CD8-positive, alpha-beta memory T cell (primary cell): Measurements from ENCODE around the gene CYP39A1. TPM values are rescaled to one million over a fixed set of nuclear protein-coding genes. Genes with fewer than 3 reads are reported as not detected.

ENCODE experiments used
- CTCF ChIA-PET: fragments of 350-600 bp; sonication (Branson Sonifier 250); formaldehyde crosslinking; loops from one replicate; lab custom pipeline; 2021; ENCODE audit warnings: antibody characterized with exemption; lab: Charles Lee
- POLR2A ChIA-PET: fragments of 350-600 bp; sonication (Branson Sonifier 250); formaldehyde crosslinking; loops from one replicate; lab custom pipeline; 2021; ENCODE audit warnings: antibody characterized with exemption; lab: Charles Lee
- DNase-seq, 5 donors: peaks; one replicate each; pipeline versions ENCODE4 v3.0.0 to v3.0.0-alpha.2; 2020 to 2022; ENCODE audit warnings: mixed read lengths in 1 of 5
- H3K27ac ChIP-seq: one replicate; pipeline ENCODE4 v1.7.0; 2013; ENCODE audit warnings: low read depth, mild to moderate bottlenecking, low read length, moderate library complexity
- H3K27me3 ChIP-seq: 2 replicates; pipeline ENCODE4 v1.7.0; 2013; ENCODE audit warnings: low read length, mild to moderate bottlenecking; ENCODE audit not compliant: insufficient read depth, poor library complexity, severe bottlenecking
- H3K36me3 ChIP-seq: 2 replicates; pipeline ENCODE4 v1.7.0; 2013; ENCODE audit warnings: mild to moderate bottlenecking, low read length, moderate library complexity; ENCODE audit not compliant: insufficient read depth
- H3K4me1 ChIP-seq: 2 replicates; pipeline ENCODE4 v1.7.0; 2013; ENCODE audit warnings: mild to moderate bottlenecking, low read length, moderate library complexity; ENCODE audit not compliant: insufficient read depth
- H3K4me3 ChIP-seq: 2 replicates; pipeline ENCODE4 v1.7.0; 2013; ENCODE audit warnings: mild to moderate bottlenecking, low read length
- H3K9me3 ChIP-seq: 2 replicates; pipeline ENCODE4 v1.7.0; 2013; ENCODE audit warnings: mild to moderate bottlenecking, low read length
- H3K27ac Mint-ChIP-seq, 8 donors: one replicate each; pipeline ENCODE4 v1.8.0; 2020 to 2021; ENCODE audit warnings: mixed read lengths in 8 of 8, mild to moderate bottlenecking in 6 of 8, inconsistent platforms in 3 of 8, moderate library complexity in 3 of 8
- H3K27me3 Mint-ChIP-seq, 2 donors: one replicate each; pipeline ENCODE4 v1.8.0; 2020 to 2021; ENCODE audit warnings: mixed read lengths in 2 of 2, mild to moderate bottlenecking in 1 of 2, moderate library complexity in 1 of 2
- H3K36me3 Mint-ChIP-seq, 3 donors: one replicate each; pipeline ENCODE4 v1.8.0; 2020 to 2021; ENCODE audit warnings: mixed read lengths in 3 of 3, inconsistent platforms in 1 of 3, mild to moderate bottlenecking in 1 of 3
- H3K4me1 Mint-ChIP-seq, 3 donors: one replicate each; pipeline ENCODE4 v1.8.0; 2020 to 2021; ENCODE audit warnings: mixed read lengths in 3 of 3, inconsistent platforms in 1 of 3, mild to moderate bottlenecking in 1 of 3
- H3K4me3 Mint-ChIP-seq, 7 donors: one replicate each; pipeline ENCODE4 v1.8.0; 2020 to 2021; ENCODE audit warnings: mixed read lengths in 7 of 7, mild to moderate bottlenecking in 6 of 7, moderate library complexity in 4 of 7, inconsistent platforms in 2 of 7
- H3K9me3 Mint-ChIP-seq, 5 donors: one replicate each; pipeline ENCODE4 v1.8.0; 2020 to 2022; ENCODE audit warnings: mixed read lengths in 5 of 5, mild to moderate bottlenecking in 3 of 5, moderate library complexity in 2 of 5, inconsistent platforms in 1 of 5
- polyA plus RNA-seq: library from polyadenylated mRNA; unstranded; fragments of 300-500 nt; fragmentation: Illumina TruSeq; gene quantifications from one replicate; pipeline ENCODE4 v1.2.3, GENCODE V29; 2021
- total RNA-seq, 2 experiments: library from RNA; stranded (reverse); gene quantifications; one replicate each; pipeline ENCODE4 v1.2.3, GENCODE V29; 2021

CYP39A1 gene
- total and polyA plus RNA-seq, 3 experiments from 2014 or later, result not detected

GRCh38 chr6:46598215-46598614, 54.4 kb downstream of the CYP39A1 start:
- Mint-ChIP-seq H3K9me3 (peaks cover 0 to 10% (median 3%) of the 10 kb centered on the region in 5 donors), H3K27me3 (peaks cover 6 to 28% of the 10 kb centered on the region in 2 donors), H3K27ac (no peak overlapping the region), H3K36me3 (no peaks in the 10 kb centered on the region), H3K4me3 (no peak overlapping the region), H3K4me1 (no peaks in the 10 kb centered on the region)
- H3K27me3 ChIP-seq, result no peaks in the 10 kb centered on the region
- CTCF ChIA-PET, result no interaction called here
- H3K4me1 ChIP-seq, result no peaks in the 10 kb centered on the region
- no peak overlapping the region for H3K27ac ChIP-seq
- H3K9me3 ChIP-seq, result no peaks in the 10 kb centered on the region
- DNase-seq, result no peak
- H3K4me3 ChIP-seq, result no peak overlapping the region
- no peaks in the 10 kb centered on the region for H3K36me3 ChIP-seq
- POLR2A ChIA-PET, result no interaction called here

- Mint-ChIP-seq H3K9me3 (peaks cover 0 to 10% (median 3%) of the 10 kb centered on the region in 5 donors), H3K4me3 (no peak overlapping the region), H3K36me3 (no peaks in the 10 kb centered on the region), H3K27ac (no peak overlapping the region), H3K4me1 (no peaks in the 10 kb centered on the region), H3K27me3 (peaks cover 1 to 24% of the 10 kb centered on the region in 2 donors)
- no peaks in the 10 kb centered on the region for H3K4me1 ChIP-seq
- no peak overlapping the region for H3K27ac ChIP-seq
- no peaks in the 10 kb centered on the region for H3K9me3 ChIP-seq
- ChIA-PET CTCF (no interaction called here), POLR2A (no interaction called here)
- no peak for DNase-seq
- H3K27me3 ChIP-seq, result no peaks in the 10 kb centered on the region
- no peaks in the 10 kb centered on the region for H3K36me3 ChIP-seq
- no peak overlapping the region for H3K4me3 ChIP-seq
Observed at GRCh38 chr6:46592740-46593139, 59.9 kb downstream of the CYP39A1 start.

DNA sequence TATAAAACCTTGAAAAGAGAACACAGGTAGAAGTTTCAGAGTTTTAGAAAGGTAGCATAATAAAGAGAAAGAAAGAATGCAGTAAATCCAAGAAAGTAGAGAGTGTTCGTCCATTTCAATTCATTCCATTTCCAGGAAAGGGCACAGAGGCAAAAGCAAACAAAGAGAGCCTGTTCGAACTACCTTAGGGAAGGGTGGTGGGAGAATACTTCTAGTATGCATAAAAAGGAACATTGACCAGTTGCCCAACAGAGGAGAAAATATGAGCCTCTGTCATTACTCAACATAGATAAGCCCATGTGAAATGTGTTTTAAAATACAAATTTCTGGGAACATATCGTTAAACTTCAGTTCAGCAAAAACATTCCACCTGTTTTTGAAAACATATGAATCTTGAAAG, 60.6 kb downstream of the CYP39A1 start:
- H3K4me3 Mint-ChIP-seq, result no peak overlapping the region
- H3K36me3 Mint-ChIP-seq, result no peaks in the 10 kb centered on the region
- H3K4me1 Mint-ChIP-seq, result no peaks in the 10 kb centered on the region
- Histone ChIP-seq H3K27me3 (no peaks in the 10 kb centered on the region), H3K27ac (no peak overlapping the region), H3K4me1 (no peaks in the 10 kb centered on the region), H3K36me3 (no peaks in the 10 kb centered on the region), H3K9me3 (no peaks in the 10 kb centered on the region), H3K4me3 (no peak overlapping the region)
- H3K9me3 Mint-ChIP-seq, result peaks cover 0 to 10% (median 3%) of the 10 kb centered on the region in 5 donors
- H3K27ac Mint-ChIP-seq, result no peak overlapping the region
- peaks cover 1 to 27% of the 10 kb centered on the region in 2 donors for H3K27me3 Mint-ChIP-seq
- no peak for DNase-seq
- ChIA-PET POLR2A (no interaction called here), CTCF (no interaction called here)

- no peak for DNase-seq
- Mint-ChIP-seq H3K4me1 (no peaks in the 10 kb centered on the region), H3K27me3 (peaks cover 4 to 31% of the 10 kb centered on the region in 2 donors), H3K4me3 (no peak overlapping the region), H3K9me3 (peaks cover 0 to 10% (median 3%) of the 10 kb centered on the region in 5 donors), H3K27ac (no peak overlapping the region), H3K36me3 (no peaks in the 10 kb centered on the region)
- no peak overlapping the region for H3K4me3 ChIP-seq
- H3K36me3 ChIP-seq, result no peaks in the 10 kb centered on the region
- H3K27me3 ChIP-seq, result no peaks in the 10 kb centered on the region
- no peaks in the 10 kb centered on the region for H3K4me1 ChIP-seq
- no peak overlapping the region for H3K27ac ChIP-seq
- ChIA-PET POLR2A (no interaction called here), CTCF (no interaction called here)
- H3K9me3 ChIP-seq, result no peaks in the 10 kb centered on the region
Observed at GRCh38 chr6:46590765-46591164, 61.9 kb downstream of the CYP39A1 start.

DNA sequence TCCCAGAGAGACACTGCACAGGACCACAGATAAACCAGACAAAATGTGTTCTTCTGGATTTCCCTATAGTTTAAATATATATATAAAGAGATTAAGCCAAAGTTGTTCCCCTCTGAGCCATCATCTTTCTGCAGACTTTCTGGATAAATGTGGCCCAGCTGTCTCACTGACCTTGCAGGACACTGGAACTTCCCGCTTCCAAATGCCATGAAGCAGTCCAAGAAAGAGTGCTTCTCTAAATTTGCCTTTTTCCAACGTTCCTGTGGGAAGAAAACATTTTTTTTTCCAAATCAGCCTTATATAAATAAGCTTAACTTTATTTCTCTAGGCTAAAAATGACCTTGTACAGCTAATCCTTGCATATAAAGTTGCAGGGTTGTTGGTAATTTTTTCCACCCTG, 65.7 kb downstream of the CYP39A1 start:
- no peak overlapping the region for H3K27ac Mint-ChIP-seq
- H3K27me3 Mint-ChIP-seq, result peaks cover 4 to 28% of the 10 kb centered on the region in 2 donors
- ChIA-PET POLR2A (no interaction called here), CTCF (no interaction called here)
- H3K4me3 ChIP-seq, result no peak overlapping the region
- no peak overlapping the region for H3K4me3 Mint-ChIP-seq
- H3K27ac ChIP-seq, result no peak overlapping the region
- no peaks in the 10 kb centered on the region for H3K9me3 Mint-ChIP-seq
- no peaks in the 10 kb centered on the region for H3K4me1 Mint-ChIP-seq
- H3K36me3 Mint-ChIP-seq, result no peaks in the 10 kb centered on the region
- no peaks in the 10 kb centered on the region for H3K4me1 ChIP-seq
- H3K9me3 ChIP-seq, result no peaks in the 10 kb centered on the region
- no peaks in the 10 kb centered on the region for H3K36me3 ChIP-seq
- DNase-seq, result no peak
- no peaks in the 10 kb centered on the region for H3K27me3 ChIP-seq

DNA sequence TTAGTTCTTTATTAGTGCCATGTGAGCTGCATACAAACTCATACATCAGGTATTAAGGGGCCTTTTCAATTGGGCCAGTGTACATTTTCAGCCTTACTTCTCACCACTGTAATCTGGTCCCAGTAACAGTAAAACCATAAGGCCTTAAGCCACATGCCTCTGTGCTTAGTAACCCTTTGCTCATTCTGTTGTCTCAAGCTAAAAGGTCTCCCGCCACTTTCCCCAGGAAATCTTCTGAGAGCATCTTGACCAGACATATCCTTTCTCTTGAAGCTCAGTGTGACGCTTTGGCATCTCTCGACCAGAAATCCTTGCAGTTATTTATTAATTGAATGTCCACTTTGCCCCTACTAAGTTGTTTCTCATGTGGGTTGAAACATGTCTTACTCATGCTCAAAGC, 68.0 kb downstream of the CYP39A1 start:
- no peak overlapping the region for H3K4me3 ChIP-seq
- no peaks in the 10 kb centered on the region for H3K9me3 ChIP-seq
- no peaks in the 10 kb centered on the region for H3K9me3 Mint-ChIP-seq
- H3K27ac ChIP-seq, result no peak overlapping the region
- H3K27ac Mint-ChIP-seq, result no peak overlapping the region
- peaks cover 4 to 26% of the 10 kb centered on the region in 2 donors for H3K27me3 Mint-ChIP-seq
- H3K4me3 Mint-ChIP-seq, result no peak overlapping the region
- H3K4me1 Mint-ChIP-seq, result no peaks in the 10 kb centered on the region
- POLR2A ChIA-PET, result no interaction called here
- CTCF ChIA-PET, result interaction anchor here (0.6 kb wide), 1 partner anchor 20 kb away, joined by 3 read pairs; no protein-coding TSS in a partner anchor
- H3K27me3 ChIP-seq, result no peaks in the 10 kb centered on the region
- no peaks in the 10 kb centered on the region for H3K36me3 Mint-ChIP-seq
- no peaks in the 10 kb centered on the region for H3K4me1 ChIP-seq
- DNase-seq, result no peak
- no peaks in the 10 kb centered on the region for H3K36me3 ChIP-seq

GRCh38 chr6:46583721-46584120, 68.9 kb downstream of the CYP39A1 start:
- Mint-ChIP-seq H3K27ac (no peak overlapping the region), H3K27me3 (peaks cover 4 to 25% of the 10 kb centered on the region in 2 donors), H3K4me3 (no peak overlapping the region), H3K9me3 (no peaks in the 10 kb centered on the region), H3K36me3 (no peaks in the 10 kb centered on the region), H3K4me1 (no peaks in the 10 kb centered on the region)
- H3K4me3 ChIP-seq, result no peak overlapping the region
- H3K9me3 ChIP-seq, result no peaks in the 10 kb centered on the region
- POLR2A ChIA-PET, result no interaction called here
- CTCF ChIA-PET, result no interaction called here
- no peaks in the 10 kb centered on the region for H3K27me3 ChIP-seq
- H3K4me1 ChIP-seq, result no peaks in the 10 kb centered on the region
- no peak overlapping the region for H3K27ac ChIP-seq
- no peak for DNase-seq
- no peaks in the 10 kb centered on the region for H3K36me3 ChIP-seq

GRCh38 chr6:46583081-46583480, 69.5 kb downstream of the CYP39A1 start:
- Histone ChIP-seq H3K27me3 (no peaks in the 10 kb centered on the region), H3K9me3 (no peaks in the 10 kb centered on the region), H3K36me3 (no peaks in the 10 kb centered on the region), H3K4me3 (no peak overlapping the region), H3K4me1 (no peaks in the 10 kb centered on the region), H3K27ac (no peak overlapping the region)
- Mint-ChIP-seq H3K4me1 (no peaks in the 10 kb centered on the region), H3K9me3 (no peaks in the 10 kb centered on the region), H3K27me3 (peaks cover 4 to 21% of the 10 kb centered on the region in 2 donors), H3K36me3 (no peaks in the 10 kb centered on the region), H3K27ac (no peak overlapping the region), H3K4me3 (no peak overlapping the region)
- no peak for DNase-seq
- CTCF ChIA-PET, result no interaction called here
- POLR2A ChIA-PET, result no interaction called here
